GM13977 (cell line): ENCODE measurements around the gene FBLN2.

Source experiments
- DNase-seq: peaks from one replicate; pipeline ENCODE4 v3.0.0; 2012; ENCODE audit warnings: low spot score
- CTCF ChIP-seq: IDR thresholded peaks from 2 replicates; pipeline ENCODE4 v1.5.1; 2012; ENCODE audit warnings: mild to moderate bottlenecking, control low read depth; ENCODE audit not compliant: insufficient read depth; ENCODE audit errors: extremely low read depth, missing control alignments
- in situ Hi-C: fragments of 300-500 bp; cut with MboI; formaldehyde crosslinking; loops from one replicate; pipeline ENCODE4 v1.12.0; 2022; ENCODE audit warnings: low sequenced_read_pairs, low pct_unique_long_range_greater_than_20kb, mixed read lengths, inconsistent platforms; ENCODE audit not compliant: unreplicated experiment

The FBLN2 gene

GRCh38 chr3:13658681-13659080, 109.8 kb downstream of the FBLN2 start:
- no peak for TF ChIP-seq CTCF
- DNase-seq: no peak
- in situ Hi-C loops: no loop called here

GRCh38 chr3:13659221-13659969, 110.5 kb downstream of the FBLN2 start:
- in situ Hi-C loops: no loop called here
- no peak for TF ChIP-seq CTCF

GRCh38 chr3:13660042-13660874, 111.3 kb downstream of the FBLN2 start:
- no peak for DNase-seq
- in situ Hi-C loops: no loop called here
- no peak for TF ChIP-seq CTCF

More at GRCh38 chr3:13659221-13659969, 110.5 kb downstream of the FBLN2 start:
- no peak for DNase-seq

GRCh38 chr3:13661121-13661520, 112.2 kb downstream of the FBLN2 start:
- in situ Hi-C loops: no loop called here

GRCh38 chr3:13662238-13662847, 113.4 kb downstream of the FBLN2 start:
- no peak for DNase-seq
- TF ChIP-seq CTCF: no peak
- in situ Hi-C loops: no loop called here

More at GRCh38 chr3:13661121-13661520, 112.2 kb downstream of the FBLN2 start:
- no peak for DNase-seq
- TF ChIP-seq CTCF: no peak

GRCh38 chr3:13663781-13664535, 115.0 kb downstream of the FBLN2 start:
- DNase-seq: no peak
- TF ChIP-seq CTCF: no peak
- in situ Hi-C loops: no loop called here
